ENCODE measurements around the gene AQP1. TPM values are rescaled to one million over a fixed set of nuclear protein-coding genes. Genes with fewer than 3 reads are reported as not detected.
A peak's percentile ranks its signal among the peaks of the same experiment; 100 is the strongest.

AQP1 gene
- total and polyA plus RNA-seq, 2 of the 8 experiments (the other 6 are each of a cell fraction or from before 2014, with no cell fraction given), result 0.18 to 0.19 TPM

GRCh38 chr7:30974605-30975255 is 63.1 kb downstream of the AQP1 start (continued):
- TF ChIP-seq CTCF (IDR thresholded peaks at IDR 0.05; ENCODE audit: control extremely low read depth in 1 of 3, insufficient read depth in 1 of 3, low read depth in 1 of 3, low read length in 3 of 3), result peak; percentile 91 to 94 (median 91)
- TF ChIP-seq ZNF274 (IDR thresholded peaks at IDR 0.05; ENCODE audit: borderline replicate concordance, extremely low read depth, low read length), result no peak
- TF ChIP-seq HDAC6 (IDR thresholded peaks at IDR 0.05; ENCODE audit: low read depth, low read length), result no peak

Other genes with a start within 250 kb of the AQP1 start
- 0.19 and 0.37 TPM in 2 replicates for gene CRHR2, start 229.4 kb upstream of the AQP1 start, total RNA-seq (2021; fragmentation: NEBNext Ultra II Directional; extraction: Animal tissue kit (Norgen Biotek cat#: 25700))
- 0.99 and 1.3 TPM in 2 replicates for gene CRHR2, start 229.4 kb upstream of the AQP1 start, polyA plus RNA-seq (2011; rRNA removed)
- gene INMT, start 159.7 kb upstream of the AQP1 start, total RNA-seq (2021; fragmentation: NEBNext Ultra II Directional; extraction: Animal tissue kit (Norgen Biotek cat#: 25700)), result 0.60 and 0.84 TPM in 2 replicates
- 0.94 and 1.2 TPM in 2 replicates for gene INMT, start 159.7 kb upstream of the AQP1 start, polyA plus RNA-seq (2011; rRNA removed)
- gene MINDY4, start 140.4 kb upstream of the AQP1 start, total RNA-seq (2021; fragmentation: NEBNext Ultra II Directional; extraction: Animal tissue kit (Norgen Biotek cat#: 25700)), result 3.6 and 3.8 TPM in 2 replicates
- 1.3 and 1.6 TPM in 2 replicates for gene MINDY4, start 140.4 kb upstream of the AQP1 start, polyA plus RNA-seq (2011; rRNA removed)
- 6.1 and 6.5 TPM in 2 replicates for gene GHRHR, start 52.1 kb downstream of the AQP1 start, total RNA-seq (2021; fragmentation: NEBNext Ultra II Directional; extraction: Animal tissue kit (Norgen Biotek cat#: 25700))
- gene GHRHR, start 52.1 kb downstream of the AQP1 start, polyA plus RNA-seq (2011; rRNA removed), result 0.60 and 1.6 TPM in 2 replicates
- 13.7 and 14.6 TPM in 2 replicates for gene ADCYAP1R1, start 140.5 kb downstream of the AQP1 start, total RNA-seq (2021; fragmentation: NEBNext Ultra II Directional; extraction: Animal tissue kit (Norgen Biotek cat#: 25700))
- gene ADCYAP1R1, start 140.5 kb downstream of the AQP1 start, polyA plus RNA-seq (2011; rRNA removed), result 14.4 and 16.4 TPM in 2 replicates